Astrocyte of the spinal cord (primary cell): Measurements from ENCODE around the gene KLHL22.

ENCODE experiments used
- DNase-seq: peaks from one replicate; pipeline ENCODE4 v3.0.0; 2011; ENCODE audit warnings: low read depth, low spot score
- H3K4me3 ChIP-seq: 2 replicates; pipeline ENCODE4 v1.5.1; 2011; ENCODE audit warnings: low read depth, mild to moderate bottlenecking, low read length, moderate library complexity
- CTCF ChIP-seq: IDR thresholded peaks from 2 replicates; pipeline ENCODE4 v1.5.1; 2012; ENCODE audit warnings: low read depth, mild to moderate bottlenecking, low read length, inconsistent platforms
- in situ Hi-C: cut with HindIII; loops from 2 replicates; pipeline ENCODE4 v1.10.0; 2017; ENCODE audit warnings: low sequenced_read_pairs

Gene KLHL22

GRCh38 chr22:20425566-20426258 is 69.9 kb downstream of the KLHL22 start:
- no peak for DNase-seq
- in situ Hi-C loops: no loop called here
- TF ChIP-seq CTCF: no peak
- no peak overlapping the region for H3K4me3 ChIP-seq

- DNase-seq: peak; percentile 67
- in situ Hi-C loops: no loop called here
- no peak overlapping the region for H3K4me3 ChIP-seq
- TF ChIP-seq CTCF: no peak
Observed at GRCh38 chr22:20424932-20425565, 70.5 kb downstream of the KLHL22 start.

- DNase-seq: no peak
- no peak for TF ChIP-seq CTCF
- no peak overlapping the region for H3K4me3 ChIP-seq
- in situ Hi-C loops: no loop called here
Observed at GRCh38 chr22:20424568-20424931, 71.0 kb downstream of the KLHL22 start.

GRCh38 chr22:20423906-20424551 is 71.6 kb downstream of the KLHL22 start:
- no peak for DNase-seq
- in situ Hi-C loops: no loop called here
- H3K4me3 ChIP-seq: no peak overlapping the region
- TF ChIP-seq CTCF: no peak

DNA sequence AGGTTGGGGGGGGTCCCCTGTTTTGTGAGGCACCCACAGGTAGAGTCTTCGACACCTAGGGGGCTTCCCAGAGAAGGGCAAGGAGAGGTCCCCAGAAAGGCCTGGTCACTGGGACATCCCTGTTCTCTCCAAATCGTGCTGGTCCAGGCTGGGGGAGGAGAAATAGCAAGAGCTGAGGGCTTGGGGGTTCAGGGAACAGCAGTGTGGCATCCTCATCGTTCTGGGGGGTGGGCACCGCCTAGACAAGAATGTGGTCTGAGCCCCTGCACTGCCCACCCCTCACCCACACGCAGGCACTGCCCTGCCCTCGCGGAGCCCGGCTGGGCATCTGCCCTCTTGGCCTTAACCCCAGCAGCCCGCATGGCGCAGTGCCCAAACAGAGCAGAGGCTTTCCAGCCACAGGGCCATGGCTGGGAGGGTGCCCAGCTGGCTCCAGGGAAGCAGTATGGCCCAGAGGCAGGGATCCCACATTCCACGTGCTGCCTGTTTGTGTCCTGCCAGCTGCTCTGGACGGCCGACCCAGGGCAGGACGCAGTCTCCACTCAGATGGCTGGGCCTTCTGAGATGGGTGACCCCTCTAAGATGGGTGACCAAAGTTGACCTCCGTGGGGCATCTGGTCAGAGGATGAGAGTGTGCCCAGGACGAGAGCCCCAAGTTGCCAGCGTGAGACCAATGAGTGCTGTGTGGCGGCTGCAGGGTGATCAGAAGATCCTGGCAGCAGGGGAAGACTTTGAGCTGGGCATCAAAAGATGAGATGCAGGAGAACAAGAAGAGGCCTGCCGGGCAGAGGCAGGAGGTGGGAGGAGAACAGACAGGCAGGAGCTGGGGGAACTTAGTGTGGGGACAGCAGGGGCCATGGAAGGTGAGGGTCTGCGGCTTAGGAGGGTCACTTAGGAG is 72.3 kb downstream of the KLHL22 start:
- in situ Hi-C loops: no loop called here
- no peak for DNase-seq
- no peak for TF ChIP-seq CTCF
- H3K4me3 ChIP-seq: no peak overlapping the region

- in situ Hi-C loops: no loop called here
Observed at GRCh38 chr22:20422271-20423007, 73.2 kb downstream of the KLHL22 start.

More at GRCh38 chr22:20422271-20423007, 73.2 kb downstream of the KLHL22 start:
- no peak for TF ChIP-seq CTCF
- H3K4me3 ChIP-seq: no peak overlapping the region
- DNase-seq: peak; percentile 67
